T-helper 1 cell treated with Interleukin-12 subunit alpha and Interleukin-12 subunit beta and Interleukin-4 antibody, amounts not matched to agents 30 μg/mL and 1 μg/mL, for 36 hours (primary cell): ENCODE results near the gene GRIA4.
"Not testable (repeated sequence)": the region's sequence is repeated elsewhere in the genome, so short reads cannot be mapped to it uniquely, and the experiment has no call there.

Experiments used
- H3K27ac Mint-ChIP-seq: one replicate; pipeline ENCODE4 v1.8.0; 2021; ENCODE audit warnings: mild to moderate bottlenecking, mixed read lengths
- H3K27me3 Mint-ChIP-seq: one replicate; pipeline ENCODE4 v1.8.0; 2021; ENCODE audit warnings: low read depth, mixed read lengths
- H3K36me3 Mint-ChIP-seq: one replicate; pipeline ENCODE4 v1.8.0; 2021; ENCODE audit warnings: low read depth, mixed read lengths
- H3K4me1 Mint-ChIP-seq: one replicate; pipeline ENCODE4 v1.8.0; 2021; ENCODE audit warnings: low read depth, mixed read lengths
- H3K4me3 Mint-ChIP-seq: one replicate; pipeline ENCODE4 v1.8.0; 2021; ENCODE audit warnings: mild to moderate bottlenecking, moderate library complexity, mixed read lengths
- H3K9me3 Mint-ChIP-seq: one replicate; pipeline ENCODE4 v1.8.0; 2021; ENCODE audit warnings: mixed read lengths

GRIA4 gene

DNA sequence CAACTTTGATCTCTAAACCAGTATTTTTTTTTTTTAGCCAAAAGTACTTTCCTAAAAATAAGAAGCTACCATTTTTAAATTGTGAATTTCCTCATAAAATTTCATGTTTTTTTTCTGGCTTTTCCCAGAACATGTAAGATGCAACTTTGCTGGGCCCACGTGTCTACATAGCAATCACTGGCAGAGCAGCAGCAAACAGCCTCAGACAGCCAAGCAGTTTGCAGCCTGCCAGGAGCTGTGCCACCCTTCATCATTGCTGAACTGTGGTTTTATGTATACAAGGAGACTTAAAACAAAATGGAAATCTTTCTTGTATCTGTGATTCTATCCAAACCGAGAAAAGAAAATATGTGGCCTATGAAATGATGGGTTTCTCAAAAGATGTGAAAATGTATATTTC is 110.2 kb downstream of the GRIA4 start:
- H3K4me3 Mint-ChIP-seq: no peak overlapping the region
- H3K27ac Mint-ChIP-seq: no peak overlapping the region
- no peaks in the 10 kb centered on the region for H3K27me3 Mint-ChIP-seq
- no peaks in the 10 kb centered on the region for H3K4me1 Mint-ChIP-seq
- no peaks in the 10 kb centered on the region for H3K9me3 Mint-ChIP-seq
- no peaks in the 10 kb centered on the region for H3K36me3 Mint-ChIP-seq

GRCh38 chr11:105723269-105723668 is 113.4 kb downstream of the GRIA4 start:
- peaks cover 7% of the 10 kb centered on the region for H3K9me3 Mint-ChIP-seq
- H3K27ac Mint-ChIP-seq: no peak overlapping the region
- no peak overlapping the region for H3K4me3 Mint-ChIP-seq
- H3K36me3 Mint-ChIP-seq: no peaks in the 10 kb centered on the region
- no peaks in the 10 kb centered on the region for H3K27me3 Mint-ChIP-seq
- no peaks in the 10 kb centered on the region for H3K4me1 Mint-ChIP-seq

GRCh38 chr11:105732611-105733010 is 122.7 kb downstream of the GRIA4 start:
- peaks cover 14% of the 10 kb centered on the region for H3K9me3 Mint-ChIP-seq
- no peaks in the 10 kb centered on the region for H3K27me3 Mint-ChIP-seq
- no peaks in the 10 kb centered on the region for H3K4me1 Mint-ChIP-seq
- no peak overlapping the region for H3K4me3 Mint-ChIP-seq
- no peak overlapping the region for H3K27ac Mint-ChIP-seq
- H3K36me3 Mint-ChIP-seq: no peaks in the 10 kb centered on the region

DNA sequence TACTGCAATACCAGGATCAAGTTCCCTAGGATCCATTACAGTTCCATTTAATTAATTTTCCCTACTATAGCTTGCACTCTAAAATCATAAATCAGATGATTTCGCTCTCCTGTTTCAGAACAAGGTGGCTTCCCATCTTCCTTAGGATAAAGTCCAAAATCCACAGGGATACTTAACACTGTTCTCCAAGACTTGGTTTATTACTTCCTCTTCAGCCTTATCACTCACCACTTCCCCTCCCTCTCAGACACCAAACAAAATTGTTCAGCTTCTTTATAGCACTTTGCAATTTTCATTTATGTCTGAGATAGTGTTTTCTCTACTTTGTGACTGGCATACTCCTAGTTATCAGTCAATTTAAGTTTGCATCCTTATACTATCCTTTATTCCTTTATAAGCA is 124.6 kb downstream of the GRIA4 start:
- Mint-ChIP-seq H3K4me3 (no peak overlapping the region), H3K27me3 (no peaks in the 10 kb centered on the region), H3K4me1 (no peaks in the 10 kb centered on the region), H3K27ac (no peak overlapping the region), H3K36me3 (no peaks in the 10 kb centered on the region), H3K9me3 (peaks cover 5% of the 10 kb centered on the region)

DNA sequence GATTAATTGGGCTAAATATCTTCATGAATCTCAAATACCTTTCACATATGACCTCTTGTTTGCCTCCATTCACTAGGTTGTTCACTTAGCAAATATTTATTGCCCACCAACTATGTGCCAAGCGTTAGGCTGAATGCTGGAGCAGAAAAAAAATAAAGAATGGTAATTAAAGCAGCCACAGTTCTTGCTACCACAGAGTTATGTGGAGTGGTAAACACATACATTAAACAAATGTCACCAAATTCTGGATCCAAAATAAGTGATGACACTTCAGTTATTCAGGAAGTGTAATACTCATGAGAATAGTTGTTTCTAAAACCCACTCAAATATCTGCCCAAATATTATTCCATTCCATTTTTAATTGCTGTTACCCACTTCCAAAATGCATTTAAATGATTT is 128.4 kb downstream of the GRIA4 start:
- Mint-ChIP-seq H3K27ac (no peak overlapping the region), H3K4me1 (no peaks in the 10 kb centered on the region), H3K36me3 (no peaks in the 10 kb centered on the region), H3K9me3 (no peaks in the 10 kb centered on the region), H3K4me3 (no peak overlapping the region), H3K27me3 (no peaks in the 10 kb centered on the region)

DNA sequence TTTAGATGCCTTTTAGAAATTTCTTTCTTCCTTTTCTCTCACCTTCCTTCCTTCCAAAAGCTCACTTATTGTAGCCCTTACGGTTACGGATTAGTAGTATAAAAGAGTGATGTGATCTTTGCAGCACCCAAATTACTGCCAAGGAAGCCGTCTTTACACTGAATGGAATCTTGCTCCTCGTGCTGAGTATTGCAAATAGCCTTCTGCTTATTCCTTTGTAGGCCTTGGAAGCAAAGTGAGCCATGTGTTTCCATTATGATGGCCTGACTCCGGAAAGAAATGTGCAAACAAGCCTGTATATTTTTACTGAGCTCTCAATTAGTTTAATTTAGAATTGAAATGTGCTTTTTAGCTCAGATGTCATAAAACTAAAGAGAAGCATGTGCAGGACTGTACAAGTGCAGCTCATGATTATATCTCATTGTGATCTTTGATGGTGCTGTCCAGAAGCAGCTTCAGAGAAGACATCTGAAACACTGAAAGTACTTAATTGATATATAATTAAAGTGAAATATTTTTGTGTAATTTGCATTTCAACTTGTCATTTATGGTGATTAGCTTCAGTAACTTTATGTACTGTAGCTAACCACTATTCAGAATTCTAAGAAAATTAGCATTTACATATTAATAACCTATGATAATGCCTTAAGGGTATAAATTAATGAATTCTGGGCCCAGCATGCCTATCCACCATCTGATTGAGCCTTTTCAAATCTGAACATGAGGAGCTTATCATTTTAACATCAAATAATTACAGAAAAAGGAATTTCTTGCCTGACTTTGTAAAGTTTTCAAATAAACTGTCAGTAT is 129.3 kb downstream of the GRIA4 start:
- Mint-ChIP-seq H3K27ac (no peak overlapping the region), H3K4me1 (no peaks in the 10 kb centered on the region), H3K36me3 (no peaks in the 10 kb centered on the region), H3K9me3 (no peaks in the 10 kb centered on the region), H3K4me3 (no peak overlapping the region), H3K27me3 (no peaks in the 10 kb centered on the region)

GRCh38 chr11:105740164-105740903 is 130.5 kb downstream of the GRIA4 start:
- no peak overlapping the region for H3K27ac Mint-ChIP-seq
- H3K9me3 Mint-ChIP-seq: no peaks in the 10 kb centered on the region
- H3K27me3 Mint-ChIP-seq: no peaks in the 10 kb centered on the region
- no peak overlapping the region for H3K4me3 Mint-ChIP-seq
- no peaks in the 10 kb centered on the region for H3K4me1 Mint-ChIP-seq
- H3K36me3 Mint-ChIP-seq: no peaks in the 10 kb centered on the region

DNA sequence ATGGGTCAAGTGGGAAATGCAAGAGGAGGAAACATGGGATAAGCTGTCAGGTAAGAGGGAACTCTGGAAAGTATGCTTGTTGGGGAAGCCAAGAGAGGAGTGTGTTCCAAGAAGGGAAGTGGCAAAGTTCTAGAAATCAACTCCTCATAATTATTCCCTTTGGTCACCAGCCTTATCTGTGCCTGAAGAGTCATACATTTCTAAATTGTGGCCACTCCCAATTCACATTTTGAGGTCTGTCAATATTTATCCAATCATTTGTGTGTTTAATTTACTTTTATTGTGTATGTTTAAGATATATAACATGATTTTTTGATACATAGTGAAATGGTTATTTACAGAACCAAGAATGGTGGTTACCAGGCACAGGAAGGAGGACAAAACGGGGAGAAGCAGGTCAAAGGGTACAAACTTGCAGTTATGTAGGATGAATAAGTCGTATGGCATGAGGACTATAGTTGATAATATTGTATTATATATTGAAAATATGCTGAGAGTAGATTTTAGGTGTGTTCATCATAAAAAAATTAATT is 131.7 kb downstream of the GRIA4 start:
- no peak overlapping the region for H3K27ac Mint-ChIP-seq
- H3K4me3 Mint-ChIP-seq: no peak overlapping the region
- no peaks in the 10 kb centered on the region for H3K9me3 Mint-ChIP-seq
- no peaks in the 10 kb centered on the region for H3K36me3 Mint-ChIP-seq
- no peaks in the 10 kb centered on the region for H3K27me3 Mint-ChIP-seq
- H3K4me1 Mint-ChIP-seq: no peaks in the 10 kb centered on the region

GRCh38 chr11:105754260-105754659 is 144.4 kb downstream of the GRIA4 start:
- H3K4me1 Mint-ChIP-seq: no peaks in the 10 kb centered on the region
- H3K4me3 Mint-ChIP-seq: no peak overlapping the region
- no peaks in the 10 kb centered on the region for H3K27me3 Mint-ChIP-seq
- no peaks in the 10 kb centered on the region for H3K9me3 Mint-ChIP-seq
- no peak overlapping the region for H3K27ac Mint-ChIP-seq
- H3K36me3 Mint-ChIP-seq: no peaks in the 10 kb centered on the region

GRCh38 chr11:105754716-105755115 is 144.8 kb downstream of the GRIA4 start:
- Mint-ChIP-seq H3K4me3 (no peak overlapping the region), H3K27me3 (no peaks in the 10 kb centered on the region), H3K36me3 (no peaks in the 10 kb centered on the region), H3K9me3 (no peaks in the 10 kb centered on the region), H3K27ac (no peak overlapping the region), H3K4me1 (no peaks in the 10 kb centered on the region)

DNA sequence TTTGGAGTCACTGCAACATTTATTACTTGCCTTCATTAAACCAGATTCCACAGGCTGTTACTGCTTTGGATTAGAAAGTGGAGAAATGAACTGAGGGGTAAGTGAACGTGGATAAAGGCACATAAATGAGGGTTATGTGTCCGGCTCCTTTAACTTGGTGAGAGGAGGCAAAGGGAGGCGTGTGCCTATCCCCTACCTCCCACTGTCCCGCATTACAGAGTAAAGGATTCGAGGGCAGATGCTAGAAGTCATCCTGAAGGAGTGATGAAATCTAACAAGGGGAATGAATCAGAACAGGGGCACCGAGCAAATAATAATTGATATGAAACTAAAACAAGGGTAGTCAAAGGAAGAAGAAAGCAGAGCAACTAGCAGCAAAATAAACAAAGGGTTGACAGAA is 147.2 kb downstream of the GRIA4 start:
- H3K27me3 Mint-ChIP-seq: no peaks in the 10 kb centered on the region
- H3K27ac Mint-ChIP-seq: no peak overlapping the region
- no peaks in the 10 kb centered on the region for H3K36me3 Mint-ChIP-seq
- H3K9me3 Mint-ChIP-seq: no peaks in the 10 kb centered on the region
- H3K4me1 Mint-ChIP-seq: no peaks in the 10 kb centered on the region
- H3K4me3 Mint-ChIP-seq: no peak overlapping the region

DNA sequence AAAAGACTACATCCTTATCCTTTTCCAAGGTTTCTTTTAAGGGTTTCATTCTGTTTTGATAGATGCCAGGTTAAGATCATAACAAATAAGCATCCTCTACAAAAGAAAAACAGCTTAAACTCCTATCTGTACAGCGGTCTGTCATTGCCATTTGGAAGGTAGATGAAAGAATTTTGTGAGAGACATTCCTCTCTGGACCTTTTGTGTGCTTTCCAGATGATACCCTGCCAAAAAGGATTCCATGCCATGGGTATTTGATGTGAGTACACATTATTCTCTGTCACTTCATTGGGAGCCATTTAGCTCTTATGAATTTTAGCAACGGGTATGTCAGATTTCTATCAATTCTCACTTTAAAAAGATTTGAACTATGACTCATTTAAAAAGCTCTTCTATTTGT is 153.7 kb downstream of the GRIA4 start:
- Mint-ChIP-seq H3K27ac (no peak overlapping the region), H3K36me3 (no peaks in the 10 kb centered on the region), H3K9me3 (no peaks in the 10 kb centered on the region), H3K4me1 (no peaks in the 10 kb centered on the region), H3K4me3 (no peak overlapping the region), H3K27me3 (no peaks in the 10 kb centered on the region)

DNA sequence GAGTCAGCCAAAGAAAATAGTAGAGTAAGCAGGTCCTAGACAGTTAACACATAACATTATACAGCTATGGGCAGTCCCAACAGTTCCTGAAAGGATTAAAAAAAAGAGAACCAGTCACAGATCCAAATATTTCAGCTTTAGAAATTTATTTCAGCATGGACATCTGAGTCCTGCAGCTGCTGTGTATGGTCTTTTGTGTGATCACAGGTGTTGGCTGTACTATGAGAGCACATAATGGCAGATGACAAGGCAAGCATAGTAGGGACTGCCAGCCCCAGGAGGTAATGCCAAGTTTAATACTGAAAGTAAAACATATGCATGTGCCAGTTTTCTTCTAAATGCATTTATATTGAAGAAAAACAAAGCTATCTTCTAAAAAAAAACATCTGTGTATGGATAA is 158.1 kb downstream of the GRIA4 start:
- Mint-ChIP-seq H3K4me1 (no peaks in the 10 kb centered on the region), H3K4me3 (no peak overlapping the region), H3K27me3 (no peaks in the 10 kb centered on the region), H3K36me3 (no peaks in the 10 kb centered on the region), H3K9me3 (no peaks in the 10 kb centered on the region), H3K27ac (no peak overlapping the region)

GRCh38 chr11:105769627-105770026 is 159.8 kb downstream of the GRIA4 start:
- Mint-ChIP-seq H3K36me3 (no peaks in the 10 kb centered on the region), H3K27ac (no peak overlapping the region), H3K27me3 (no peaks in the 10 kb centered on the region), H3K4me3 (no peak overlapping the region), H3K4me1 (no peaks in the 10 kb centered on the region), H3K9me3 (no peaks in the 10 kb centered on the region)

- H3K27ac Mint-ChIP-seq, H3K27me3 Mint-ChIP-seq, H3K4me3 Mint-ChIP-seq, H3K9me3 Mint-ChIP-seq, H3K36me3 Mint-ChIP-seq, H3K4me1 Mint-ChIP-seq: not testable (repeated sequence)
These were observed 163.6 kb downstream of the GRIA4 start for GRCh38 chr11:105773452-105773851.
